HG03575 (cell line): Measurements from ENCODE around the gene OR52A1.
"Not testable (repeated sequence)": the region's sequence is repeated elsewhere in the genome, so short reads cannot be mapped to it uniquely, and the experiment has no call there.

ENCODE experiments used
- ATAC-seq: cut with Tn5 transposase; IDR thresholded peaks from one replicate; pipeline ENCODE4 v1.9.1; 2021; ENCODE audit not compliant: unreplicated experiment, insufficient number of reproducible peaks, low FRiP score; ENCODE audit errors: extremely low read depth

The OR52A1 gene

GRCh38 chr11:5154657-5155056 is at the start of gene OR52A1:
Gene OR52A1 (minus strand): TSS chr11:5154757. CDS start chr11:5152369, 2,388 bp downstream.
- ATAC-seq, result no peak

- no peak for ATAC-seq
Measured at GRCh38 chr11:5203366-5203765, 48.8 kb upstream of the OR52A1 start.

- no peak for ATAC-seq
Measured at GRCh38 chr11:5200582-5200981, 46.0 kb upstream of the OR52A1 start, which contains the start of gene OR51V1. Gene OR51V1 (minus strand): TSS chr11:5200682. CDS start chr11:5200682, 0 bp downstream.

- no peak for ATAC-seq
Measured at GRCh38 chr11:5198285-5198684, 43.7 kb upstream of the OR52A1 start.

GRCh38 chr11:5197536-5197935 is 43.0 kb upstream of the OR52A1 start:
- ATAC-seq, result no peak

- ATAC-seq, result no peak
Measured at GRCh38 chr11:5196731-5197130, 42.2 kb upstream of the OR52A1 start.

- no peak for ATAC-seq
Measured at GRCh38 chr11:5196067-5196466, 41.5 kb upstream of the OR52A1 start.

GRCh38 chr11:5192738-5193137 is 38.2 kb upstream of the OR52A1 start:
- no peak for ATAC-seq

GRCh38 chr11:5188201-5188600 is 33.6 kb upstream of the OR52A1 start:
- no peak for ATAC-seq

- no peak for ATAC-seq
Measured at GRCh38 chr11:5178046-5178837, 23.7 kb upstream of the OR52A1 start.

- ATAC-seq, result no peak
Measured at GRCh38 chr11:5174934-5175333, 20.4 kb upstream of the OR52A1 start.

- ATAC-seq, result no peak
Measured at GRCh38 chr11:5171856-5172255, 17.3 kb upstream of the OR52A1 start.

GRCh38 chr11:5165898-5166297 is 11.3 kb upstream of the OR52A1 start:
- ATAC-seq, result not testable (repeated sequence)

- not testable (repeated sequence) for ATAC-seq
Measured at GRCh38 chr11:5164807-5165206, 10.2 kb upstream of the OR52A1 start.

GRCh38 chr11:5161045-5161444 is 6.5 kb upstream of the OR52A1 start:
- ATAC-seq, result not testable (repeated sequence)

GRCh38 chr11:5160217-5160616 is 5.7 kb upstream of the OR52A1 start:
- ATAC-seq, result not testable (repeated sequence)

GRCh38 chr11:5159806-5160205 is 5.2 kb upstream of the OR52A1 start:
- ATAC-seq, result no peak

GRCh38 chr11:5153574-5154431 is 754 bp downstream of the OR52A1 start:
- no peak for ATAC-seq

- no peak for ATAC-seq
Measured at GRCh38 chr11:5151713-5152153, 2.8 kb downstream of the OR52A1 start.

- not testable (repeated sequence) for ATAC-seq
Measured at GRCh38 chr11:5144206-5144605, 10.4 kb downstream of the OR52A1 start.
